K562 (cell line): ENCODE data around the gene TMEM203. TPM values are rescaled to one million over a fixed set of nuclear protein-coding genes. Genes with fewer than 3 reads are reported as not detected.

Experiments
- ATAC-seq: fragments of 200-7000 bp; cut with Tn5 transposase; 3 replicates; pipeline ENCODE4 v1.9.1; 2020; ENCODE audit warnings: moderate library complexity
- BruUV-seq: library from RNA; stranded (reverse); fragments of 400-500 nt; replicated peaks from 2 replicates; lab custom pipeline; 2021; lab: Mats Ljungman, UMichigan
- CTCF ChIA-PET: fragments of 300-600 bp; formaldehyde crosslinking; extraction: SDS; loops from one replicate; lab custom pipeline; 2021; ENCODE audit warnings: low intra/inter-chr PET ratio; lab: Yijun Ruan, JAX
- POLR2A ChIA-PET: fragments of 300-600, 350-650 bp; sonication (Branson Sonifier 250); formaldehyde crosslinking; extraction: SDS; loops from one replicate; lab custom pipeline; 2021; ENCODE audit warnings: antibody characterized with exemption, inconsistent platforms; lab: Yijun Ruan, JAX
- DNase-seq, 4 experiments: peaks; one replicate each; pipeline versions ENCODE4 v3.0.0 to v3.0.0-alpha.2; 2011 to 2018; ENCODE audit warnings: low spot score in 3 of 4, mixed read lengths in 3 of 4; ENCODE audit errors: extremely low read depth in 1 of 4
- FAIRE-seq: peaks from 2 replicates; lab custom pipeline; 2011; peaks lifted over from hg19 to GRCh38; lab: Jason Lieb, UNC
- H2AFZ ChIP-seq: 2 replicates; pipeline ENCODE4 v1.6.0; 2011; ENCODE audit warnings: low read depth, low read length, control low read depth, inconsistent platforms
- H3K27ac ChIP-seq: fragments of 200-600 bp; 3 replicates; pipeline ENCODE4 v1.8.0; 2011; ENCODE audit warnings: low read depth, mild to moderate bottlenecking, control low read depth, inconsistent platforms, low read length, moderate library complexity, mixed read lengths; ENCODE audit errors: extremely low read depth
- H3K27me3 ChIP-seq, 2 experiments: fragments of 300-600 bp in 1 of 2; 2 replicates in 1 of 2; 3 replicates in 1 of 2; pipeline versions ENCODE4 v1.6.0 to v1.8.0; 2011; ENCODE audit warnings: inconsistent platforms in 2 of 2, low read length in 2 of 2, mild to moderate bottlenecking in 1 of 2, mixed read lengths in 1 of 2, moderate library complexity in 1 of 2; ENCODE audit not compliant: control insufficient read depth in 2 of 2, insufficient read depth in 2 of 2
- H3K36me3 ChIP-seq: fragments of 300-600 bp; 3 replicates; pipeline ENCODE4 v1.8.0; 2011; ENCODE audit warnings: mild to moderate bottlenecking, low read length, inconsistent platforms; ENCODE audit not compliant: control insufficient read depth, insufficient read depth
- H3K4me1 ChIP-seq, 2 experiments: fragments of 200-600 bp in 1 of 2; replicated peaks in 1 of 2; 2 replicates in 1 of 2; 3 replicates in 1 of 2; pipeline versions ENCODE4 v1.5.1 to v1.8.0; 2011; ENCODE audit warnings: inconsistent platforms in 2 of 2, low read length in 2 of 2, mild to moderate bottlenecking in 1 of 2, mixed read lengths in 1 of 2, moderate library complexity in 1 of 2; ENCODE audit not compliant: control insufficient read depth in 2 of 2, insufficient read depth in 2 of 2
- H3K4me2 ChIP-seq: 2 replicates; pipeline ENCODE4 v1.6.1; 2011; ENCODE audit warnings: low read length, control low read depth, inconsistent platforms, mixed read lengths; ENCODE audit not compliant: insufficient read depth
- H3K4me3 ChIP-seq: fragments of 200-600 bp; sonication (generic), shearing (Covaris generic); 2 replicates; pipeline ENCODE4 v1.5.1; 2016; ENCODE audit warnings: control low read depth, inconsistent platforms
- H3K79me2 ChIP-seq: fragments of 200-600 bp; 3 replicates; pipeline ENCODE4 v1.8.0; 2011; ENCODE audit warnings: low read length, inconsistent platforms; ENCODE audit not compliant: control insufficient read depth, insufficient read depth
- H3K9ac ChIP-seq, 2 experiments: 2 replicates each; pipeline versions ENCODE4 v1.6.0 to v1.6.1; 2011; ENCODE audit warnings: low read depth in 2 of 2, low read length in 2 of 2, control low read depth in 1 of 2, inconsistent platforms in 1 of 2, mild to moderate bottlenecking in 1 of 2, mixed read lengths in 1 of 2; ENCODE audit not compliant: insufficient read depth in 1 of 2
- H3K9me1 ChIP-seq: one replicate; pipeline ENCODE4 v1.6.0; 2011; ENCODE audit warnings: inconsistent platforms, mild to moderate bottlenecking, low read length, moderate library complexity; ENCODE audit not compliant: control insufficient read depth, insufficient read depth
- H3K9me3 ChIP-seq: replicated peaks from 2 replicates; pipeline ENCODE4 v1.5.1; 2011; ENCODE audit warnings: low read depth, low read length, inconsistent platforms; ENCODE audit not compliant: control insufficient read depth, insufficient read depth
- H4K20me1 ChIP-seq: replicated peaks from 2 replicates; pipeline ENCODE4 v1.6.1; 2011; ENCODE audit warnings: low read length, inconsistent platforms, mixed read lengths; ENCODE audit not compliant: control insufficient read depth, insufficient read depth
- CTBP1 ChIP-seq: fragments of 450-650 bp; IDR thresholded peaks from 2 replicates; pipeline ENCODE4 v1.6.1; 2016; ENCODE audit warnings: borderline replicate concordance
- MAFK ChIP-seq: IDR thresholded peaks from 2 replicates; pipeline ENCODE4 v1.6.1; 2011; ENCODE audit warnings: low read length, improper control_type of control experiment
- POLR2G ChIP-seq: fragments of 200-400 bp; formaldehyde crosslinking; IDR thresholded peaks from 2 replicates; pipeline ENCODE4 v1.6.1; 2017; ENCODE audit warnings: low read depth, mild to moderate bottlenecking, antibody characterized with exemption, low read length, moderate library complexity
- WGBS: fragments of 100-300 bp; shearing (Covaris generic); methylation state at CpG from one replicate; pipeline ENCODE4 v1.1.6; 2016; ENCODE audit warnings: low coverage, mixed read lengths; ENCODE audit not compliant: insufficient coverage; ENCODE audit errors: missing lambda C conversion rate; 5-methylcytosine and 5-hydroxymethylcytosine counted together
- in situ Hi-C: fragments of 300-500 bp; cut with MboI; formaldehyde crosslinking; loops from 4 replicates; pipeline ENCODE4 v1.15.0; 2018; ENCODE audit warnings: inconsistent platforms, mixed read lengths
- intact Hi-C: fragments of 100-400 bp; cut with micrococcal nuclease; formaldehyde crosslinking; loops from 2 replicates; pipeline ENCODE4 v1.14.2; 2022
- polyA plus RNA-seq, 8 experiments: library from polyadenylated mRNA; depleted of rRNA in 4 of 8; stranded (reverse) in 5 of 8; unstranded in 3 of 8; fragments of >200 nt; fragmentation: Nextera tagmentation in 2 of 8; fragmentation: Illumina TruSeq in 1 of 8; extraction: Ambion mirVana in 2 of 8; extraction: Trizol in 1 of 8; gene quantifications; 2 replicates each; pipeline versions ENCODE4 v1.2.1 to v1.2.3, GENCODE V29; 2011 to 2014; ENCODE audit warnings: inconsistent platforms in 1 of 8, missing spikeins in 1 of 8
- total RNA-seq, 7 experiments: library from RNA; depleted of rRNA in 6 of 7; stranded (reverse); fragments of >200 nt in 6 of 7; fragmentation: Illumina TruSeq in 2 of 7; extraction: Trizol in 2 of 7; gene quantifications; 2 replicates each; pipeline versions ENCODE4 v1.2.1 to v1.2.3, GENCODE V29; 2011 to 2021; ENCODE audit warnings: low replicate concordance in 1 of 7
- TF ChIP-seq, protein P1 (sequence below), 3 experiments: fragments of 200-800 bp in 1 of 3; fragments of 250-450 bp in 1 of 3; fragments of 450-650 bp in 1 of 3; sonication (Bioruptor Pico) in 1 of 3; sonication (Bioruptor generic) in 1 of 3; formaldehyde crosslinking in 1 of 3; IDR thresholded peaks; 2 replicates each; pipeline versions ENCODE4 v1.6.1 to v1.8.0; 2016 to 2022; ENCODE audit warnings: mild to moderate bottlenecking in 2 of 3, missing genetic modification characterization in 2 of 3, missing compliant biosample characterization in 1 of 3, moderate library complexity in 1 of 3

The TMEM203 gene
- total and polyA plus RNA-seq, 9 of the 15 experiments (the other 6 are each of a cell fraction or from before 2014, with no cell fraction given) = 8.8 to 59.5 (median 37.6) TPM

DNA sequence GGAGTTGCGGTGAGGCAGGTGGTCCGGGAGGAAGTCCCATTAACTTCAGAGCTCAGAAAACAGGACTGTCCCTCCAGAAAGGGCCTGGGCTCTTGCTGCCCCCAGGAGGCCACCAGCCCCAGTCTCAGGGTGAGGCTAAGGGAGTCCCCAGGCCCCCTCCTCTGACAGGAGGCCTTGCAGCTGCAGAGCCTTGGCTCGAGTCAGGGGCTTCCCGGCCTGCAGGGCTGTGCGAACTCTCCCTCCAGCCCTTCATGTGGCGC, 42.4 kb upstream of the TMEM203 start:
- ATAC-seq (no peak), DNase-seq (no peak), FAIRE-seq (no peak)
- H2AFZ ChIP-seq = no peak overlapping the region
- in situ Hi-C loops = loop anchor here (25.0 kb wide), 1 partner anchor 461 kb away; the partner anchor contains the start of genes CCDC183 and TMEM141
- 79% methylated on average over 6 of the region's 6 CpGs for WGBS
- peaks cover 14% of the 10 kb centered on the region for H3K79me2 ChIP-seq
- H4K20me1 ChIP-seq = peaks cover 16% of the 10 kb centered on the region
- BruUV-seq = no TSS peak
- H3K36me3 ChIP-seq = peaks cover 13% of the 10 kb centered on the region
- H3K9me1 ChIP-seq = no peaks in the 10 kb centered on the region
- intact Hi-C loops = loop anchor here (10.0 kb wide), 1 partner anchor 463 kb away; no protein-coding TSS in a partner anchor
- TF ChIP-seq CTBP1 (no peak), POLR2G (0 out of 2 replicates have a peak, but pooled peaks have one; percentile 3), MAFK (no peak)
- no peaks in the 10 kb centered on the region for H3K27me3 ChIP-seq
- H3K4me1 ChIP-seq = peaks cover 11 to 75% of the 10 kb centered on the region in 2 experiments; a peak in 4 of 5 replicates
- ChIA-PET CTCF (no interaction called here), POLR2A (interaction anchor here (0.6 to 0.8 kb wide), 2 partner anchors 17 to 174 kb away, joined by 3 read pairs; no protein-coding TSS in a partner anchor)
- H3K9me3 ChIP-seq = no peaks in the 10 kb centered on the region
- H3K27ac ChIP-seq = no peak overlapping the region
- peak overlapping the region in 1 of 2 experiments; percentile 71; a peak in 2 of 4 replicates for H3K9ac ChIP-seq
- no peak overlapping the region for H3K4me2 ChIP-seq
- H3K4me3 ChIP-seq = no peak overlapping the region

DNA sequence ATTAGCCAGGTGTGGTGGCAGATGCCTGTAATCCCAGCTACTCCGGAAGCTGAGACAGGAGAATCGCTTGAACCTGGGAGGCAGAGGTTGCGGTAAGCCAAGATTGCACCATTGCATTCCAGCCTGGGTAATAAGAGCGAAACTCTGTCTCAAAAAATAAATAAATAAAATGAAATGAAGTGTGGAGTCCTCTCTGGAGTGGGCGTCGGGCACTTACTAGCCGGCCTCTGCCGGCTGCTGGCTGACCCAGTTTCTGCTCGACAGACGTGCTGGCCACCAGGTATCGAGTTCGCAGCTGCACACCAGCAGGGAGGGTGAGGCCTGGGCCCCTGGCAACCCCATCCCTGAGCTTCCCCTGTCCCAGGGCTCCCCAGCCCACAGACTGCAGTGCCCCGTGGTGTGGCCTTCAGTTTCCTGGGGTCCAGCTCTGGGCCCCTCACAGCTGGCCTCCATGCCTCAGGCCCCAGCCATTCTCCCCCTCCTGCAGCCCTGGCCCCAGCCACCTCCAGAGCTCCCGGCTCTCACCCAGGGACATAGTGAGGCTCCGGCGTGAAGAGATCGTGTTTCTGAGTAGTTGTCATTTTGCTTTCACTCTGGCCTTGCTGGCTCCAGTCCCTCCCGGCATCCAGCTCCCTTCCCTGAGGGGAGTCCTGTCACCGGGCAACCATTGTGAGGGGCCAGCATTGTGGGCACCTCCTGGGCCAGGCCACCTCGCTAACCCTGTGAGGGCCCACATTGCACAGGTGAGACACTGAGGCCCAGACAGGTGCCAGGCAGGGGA, 41.9 kb upstream of the TMEM203 start:
- peak; percentile 53 for TF ChIP-seq POLR2G
- TF ChIP-seq, protein P1, sequence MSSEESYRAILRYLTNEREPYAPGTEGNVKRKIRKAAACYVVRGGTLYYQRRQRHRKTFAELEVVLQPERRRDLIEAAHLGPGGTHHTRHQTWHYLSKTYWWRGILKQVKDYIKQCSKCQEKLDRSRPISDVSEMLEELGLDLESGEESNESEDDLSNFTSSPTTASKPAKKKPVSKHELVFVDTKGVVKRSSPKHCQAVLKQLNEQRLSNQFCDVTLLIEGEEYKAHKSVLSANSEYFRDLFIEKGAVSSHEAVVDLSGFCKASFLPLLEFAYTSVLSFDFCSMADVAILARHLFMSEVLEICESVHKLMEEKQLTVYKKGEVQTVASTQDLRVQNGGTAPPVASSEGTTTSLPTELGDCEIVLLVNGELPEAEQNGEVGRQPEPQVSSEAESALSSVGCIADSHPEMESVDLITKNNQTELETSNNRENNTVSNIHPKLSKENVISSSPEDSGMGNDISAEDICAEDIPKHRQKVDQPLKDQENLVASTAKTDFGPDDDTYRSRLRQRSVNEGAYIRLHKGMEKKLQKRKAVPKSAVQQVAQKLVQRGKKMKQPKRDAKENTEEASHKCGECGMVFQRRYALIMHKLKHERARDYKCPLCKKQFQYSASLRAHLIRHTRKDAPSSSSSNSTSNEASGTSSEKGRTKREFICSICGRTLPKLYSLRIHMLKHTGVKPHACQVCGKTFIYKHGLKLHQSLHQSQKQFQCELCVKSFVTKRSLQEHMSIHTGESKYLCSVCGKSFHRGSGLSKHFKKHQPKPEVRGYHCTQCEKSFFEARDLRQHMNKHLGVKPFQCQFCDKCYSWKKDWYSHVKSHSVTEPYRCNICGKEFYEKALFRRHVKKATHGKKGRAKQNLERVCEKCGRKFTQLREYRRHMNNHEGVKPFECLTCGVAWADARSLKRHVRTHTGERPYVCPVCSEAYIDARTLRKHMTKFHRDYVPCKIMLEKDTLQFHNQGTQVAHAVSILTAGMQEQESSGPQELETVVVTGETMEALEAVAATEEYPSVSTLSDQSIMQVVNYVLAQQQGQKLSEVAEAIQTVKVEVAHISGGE (CRISPR knock-in tag; IDR thresholded peaks at IDR 0.05) = no peak
- TF ChIP-seq, all 486 proteins: peak for 1
- Histone ChIP-seq H4K20me1 (peaks cover 22% of the 10 kb centered on the region), H3K4me2 (no peak overlapping the region), H2AFZ (no peak overlapping the region), H3K9ac (peak overlapping the region in 1 of 2 experiments; percentile 71; a peak in 2 of 4 replicates), H3K9me1 (no peaks in the 10 kb centered on the region), H3K79me2 (peaks cover 19% of the 10 kb centered on the region), H3K27me3 (no peaks in the 10 kb centered on the region), H3K4me3 (no peak overlapping the region), H3K9me3 (no peaks in the 10 kb centered on the region), H3K36me3 (peaks cover 18% of the 10 kb centered on the region), H3K27ac (no peak overlapping the region), H3K4me1 (peaks cover 16 to 75% of the 10 kb centered on the region in 2 experiments; a peak in 4 of 5 replicates)
- ATAC-seq = no peak
- intact Hi-C loops = loop anchor here (10.0 kb wide), 1 partner anchor 463 kb away; no protein-coding TSS in a partner anchor
- no peak for DNase-seq
- in situ Hi-C loops = loop anchor here (25.0 kb wide), 1 partner anchor 460 kb away; the partner anchor contains the start of genes CCDC183 and TMEM141
- CTCF ChIA-PET = no interaction called here
- POLR2A ChIA-PET = interaction anchor here (0.6 to 0.8 kb wide), 4 partner anchors 9 to 174 kb away, joined by 3 to 4 read pairs (median 3); no protein-coding TSS in a partner anchor
- no TSS peak for BruUV-seq
- WGBS = 70% methylated on average over 19 of the region's 20 CpGs
- FAIRE-seq = no peak
